Measurements from ENCODE around the gene ITGB2.

ITGB2 gene

DNA sequence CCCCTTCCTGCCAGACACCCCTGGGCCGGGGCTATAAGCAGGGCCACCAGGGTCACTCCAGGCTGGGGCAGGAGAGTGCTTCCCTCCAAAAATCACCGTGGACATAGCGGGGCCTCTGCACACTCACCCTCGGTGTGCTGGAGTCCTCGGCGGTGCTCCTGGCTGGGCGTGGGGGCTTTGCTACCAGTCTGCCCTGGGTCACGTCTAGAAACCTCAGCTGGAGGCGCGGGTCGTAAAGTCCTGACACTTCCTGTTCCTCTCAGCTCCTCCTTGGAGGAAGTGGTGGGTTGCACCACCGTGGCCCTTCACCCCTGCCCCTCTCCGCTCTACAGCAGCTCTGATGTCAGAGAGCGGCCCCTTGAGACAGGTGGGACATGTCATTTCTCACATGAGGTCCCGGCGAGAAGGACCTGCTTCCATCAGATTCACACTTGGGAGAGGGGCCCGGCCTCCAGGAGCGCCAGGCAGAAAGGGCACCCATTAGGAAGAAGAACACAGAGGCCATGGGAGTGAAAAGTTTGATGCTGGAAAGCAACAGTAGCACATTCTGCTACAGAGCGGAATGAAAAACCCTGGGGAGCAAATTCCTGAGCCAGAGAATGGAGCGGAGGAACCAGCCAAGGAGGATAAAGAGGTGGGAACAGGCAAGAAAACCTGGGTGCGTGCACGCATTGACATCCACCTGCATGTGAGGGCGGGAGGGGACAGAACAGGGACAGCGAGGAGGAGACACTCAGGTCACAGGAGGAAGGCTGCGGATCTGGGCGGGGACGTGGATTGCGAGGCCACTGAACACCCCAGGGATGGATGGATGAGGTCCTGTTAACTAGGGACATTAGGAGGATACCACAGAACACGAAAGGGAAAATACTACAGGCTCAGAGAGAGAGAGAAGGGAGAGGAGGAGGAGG is at the start of gene ITGB2:
Gene ITGB2, minus strand, starts transcription at position 206 of the 911 bp plus-strand sequence. CDS start 10,117 bp downstream, outside the sequence.
- in situ Hi-C loops (cut with HindIII; ENCODE audit: low sequenced_read_pairs), result no loop called here
- no peak for DNase-seq (ENCODE audit: low read depth, low spot score)
- H3K4me3 ChIP-seq (ENCODE audit: low read depth, low read length), result no peak within 1 kb of the TSS
- TF ChIP-seq, protein P1, sequence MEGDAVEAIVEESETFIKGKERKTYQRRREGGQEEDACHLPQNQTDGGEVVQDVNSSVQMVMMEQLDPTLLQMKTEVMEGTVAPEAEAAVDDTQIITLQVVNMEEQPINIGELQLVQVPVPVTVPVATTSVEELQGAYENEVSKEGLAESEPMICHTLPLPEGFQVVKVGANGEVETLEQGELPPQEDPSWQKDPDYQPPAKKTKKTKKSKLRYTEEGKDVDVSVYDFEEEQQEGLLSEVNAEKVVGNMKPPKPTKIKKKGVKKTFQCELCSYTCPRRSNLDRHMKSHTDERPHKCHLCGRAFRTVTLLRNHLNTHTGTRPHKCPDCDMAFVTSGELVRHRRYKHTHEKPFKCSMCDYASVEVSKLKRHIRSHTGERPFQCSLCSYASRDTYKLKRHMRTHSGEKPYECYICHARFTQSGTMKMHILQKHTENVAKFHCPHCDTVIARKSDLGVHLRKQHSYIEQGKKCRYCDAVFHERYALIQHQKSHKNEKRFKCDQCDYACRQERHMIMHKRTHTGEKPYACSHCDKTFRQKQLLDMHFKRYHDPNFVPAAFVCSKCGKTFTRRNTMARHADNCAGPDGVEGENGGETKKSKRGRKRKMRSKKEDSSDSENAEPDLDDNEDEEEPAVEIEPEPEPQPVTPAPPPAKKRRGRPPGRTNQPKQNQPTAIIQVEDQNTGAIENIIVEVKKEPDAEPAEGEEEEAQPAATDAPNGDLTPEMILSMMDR (IDR thresholded peaks at IDR 0.05; ENCODE audit: low read depth, low read length), result no peak

DNA sequence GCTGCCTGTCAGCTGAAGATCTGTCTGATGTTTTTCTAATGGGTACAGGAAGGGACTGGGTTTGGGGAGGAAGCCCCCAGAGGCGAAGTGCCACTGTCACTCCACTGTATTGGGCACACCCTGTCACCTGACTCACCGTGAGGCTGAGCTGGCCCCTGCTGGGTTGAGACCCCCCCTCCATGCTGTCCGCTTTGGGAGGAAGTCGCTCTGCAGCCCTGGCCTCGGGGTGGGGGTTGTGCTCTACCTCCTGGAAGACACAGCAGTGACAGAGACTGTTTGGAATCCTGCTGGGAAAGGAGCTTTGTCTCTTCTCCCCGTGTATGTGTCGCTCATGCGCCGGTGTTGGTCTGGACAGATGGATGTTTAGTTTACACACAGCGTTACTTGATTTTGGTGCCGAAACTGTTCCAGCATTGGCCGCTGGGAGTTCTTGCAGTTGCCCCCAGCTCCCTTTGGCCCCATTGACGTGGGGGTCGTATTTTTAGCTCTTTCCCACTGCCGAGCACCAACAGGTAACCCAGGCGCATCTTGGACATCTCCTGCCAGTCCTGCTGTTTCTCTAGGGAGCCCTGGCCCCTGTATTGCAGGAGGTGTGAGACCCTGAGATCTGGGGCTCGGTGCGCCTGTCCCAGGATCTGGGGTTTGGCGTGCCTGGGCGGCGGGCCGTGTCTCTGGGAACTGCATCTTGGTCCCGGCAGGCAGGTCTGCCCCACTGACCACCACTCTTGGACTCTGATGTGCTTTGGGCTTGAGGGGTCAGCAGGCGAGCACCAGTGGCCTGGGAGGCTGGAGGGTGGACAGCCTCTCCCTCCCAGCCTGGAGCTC is 49.4 kb upstream of the ITGB2 start:
- in situ Hi-C loops (cut with HindIII; ENCODE audit: low sequenced_read_pairs), result no loop called here
- no peak overlapping the region for H3K4me3 ChIP-seq (ENCODE audit: low read depth, low read length)
- TF ChIP-seq, protein P1 (IDR thresholded peaks at IDR 0.05; ENCODE audit: low read depth, low read length), result no peak
- DNase-seq (ENCODE audit: low read depth, low spot score), result peak; percentile 27

DNA sequence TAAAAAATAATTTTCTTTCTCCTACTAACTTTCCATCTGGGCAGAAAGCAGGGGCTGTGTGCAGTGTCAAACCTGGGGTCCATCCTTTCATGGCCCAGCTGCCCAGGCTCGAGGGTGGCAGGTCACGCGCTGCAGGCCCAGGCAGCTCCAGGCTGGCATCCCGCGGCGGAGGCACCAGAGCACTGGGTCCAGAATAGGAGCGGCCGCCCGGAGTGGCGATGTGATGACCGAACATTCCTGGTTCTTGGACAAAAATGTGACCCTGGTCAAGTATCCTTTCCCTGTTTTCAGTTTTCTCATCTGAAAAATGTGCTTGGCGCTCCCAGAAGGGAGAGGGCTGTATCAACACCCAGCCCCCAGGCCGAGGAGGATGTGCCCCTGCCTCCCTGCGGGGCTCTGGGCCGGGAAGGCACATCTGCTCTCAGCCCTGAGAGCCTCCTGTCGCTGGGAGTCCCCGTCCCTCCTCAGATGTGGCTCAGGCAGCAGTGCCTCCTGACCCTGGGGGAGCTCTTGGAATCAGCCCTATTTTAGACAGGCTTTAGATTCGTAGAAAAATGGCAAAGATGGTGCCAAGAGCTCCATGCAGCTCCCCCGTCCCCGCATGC is 48.5 kb upstream of the ITGB2 start:
- TF ChIP-seq, protein P1 (IDR thresholded peaks at IDR 0.05; ENCODE audit: low read depth, low read length), result no peak
- H3K4me3 ChIP-seq (ENCODE audit: low read depth, low read length), result no peak overlapping the region
- no peak for DNase-seq (ENCODE audit: low read depth, low spot score)
- in situ Hi-C loops (cut with HindIII; ENCODE audit: low sequenced_read_pairs), result no loop called here

DNA sequence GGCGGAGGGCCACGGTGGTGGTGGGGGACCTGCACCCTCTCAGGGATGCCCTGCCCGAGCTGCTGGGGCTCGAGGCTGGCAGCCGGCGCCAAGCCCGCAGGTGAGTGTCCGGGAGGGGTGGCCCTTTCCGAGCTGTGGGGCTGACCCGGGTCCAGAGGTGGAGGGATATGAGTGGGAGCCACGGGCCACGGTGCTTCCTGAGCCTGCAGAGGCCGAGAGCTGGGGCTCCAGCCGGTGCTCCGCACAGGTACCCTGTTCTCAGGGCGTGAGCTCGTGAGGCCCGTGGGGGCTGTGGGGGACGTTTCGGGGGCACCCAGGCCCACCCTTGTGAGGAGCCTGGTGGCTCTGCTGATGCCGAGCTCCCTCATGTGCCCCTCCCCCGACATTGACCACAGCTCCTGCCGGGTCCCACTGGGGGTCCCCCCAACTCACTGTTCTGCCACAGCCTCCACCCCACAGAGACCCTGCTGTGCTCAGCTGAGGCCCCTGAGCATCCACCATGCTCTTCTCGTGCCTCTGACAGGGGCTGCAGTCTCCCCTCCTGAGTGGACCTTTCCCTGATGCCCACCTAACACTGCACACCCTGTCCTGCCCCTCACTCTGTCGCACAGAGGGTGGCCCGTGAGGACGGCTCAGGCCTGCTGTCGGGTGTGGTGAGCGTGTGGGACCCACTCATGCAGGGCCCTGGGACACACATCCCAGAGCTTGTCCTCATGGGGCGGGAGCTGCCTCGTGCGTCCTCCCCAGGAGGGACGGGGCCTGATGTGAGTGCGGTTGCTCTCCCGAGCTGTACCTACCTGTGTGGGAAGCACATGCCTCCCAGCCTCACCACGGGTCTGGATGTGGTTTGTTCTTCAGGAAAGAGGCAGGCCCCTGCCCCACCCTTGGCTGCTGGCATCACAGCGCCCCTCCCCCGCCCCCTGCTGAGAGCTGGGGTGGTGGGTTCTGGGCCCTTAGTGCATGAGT is 46.7 kb upstream of the ITGB2 start:
- no peak overlapping the region for H3K4me3 ChIP-seq (ENCODE audit: low read depth, low read length)
- TF ChIP-seq, protein P1 (IDR thresholded peaks at IDR 0.05; ENCODE audit: low read depth, low read length), result no peak
- no peak for DNase-seq (ENCODE audit: low read depth, low spot score)
- in situ Hi-C loops (cut with HindIII; ENCODE audit: low sequenced_read_pairs), result no loop called here

DNA sequence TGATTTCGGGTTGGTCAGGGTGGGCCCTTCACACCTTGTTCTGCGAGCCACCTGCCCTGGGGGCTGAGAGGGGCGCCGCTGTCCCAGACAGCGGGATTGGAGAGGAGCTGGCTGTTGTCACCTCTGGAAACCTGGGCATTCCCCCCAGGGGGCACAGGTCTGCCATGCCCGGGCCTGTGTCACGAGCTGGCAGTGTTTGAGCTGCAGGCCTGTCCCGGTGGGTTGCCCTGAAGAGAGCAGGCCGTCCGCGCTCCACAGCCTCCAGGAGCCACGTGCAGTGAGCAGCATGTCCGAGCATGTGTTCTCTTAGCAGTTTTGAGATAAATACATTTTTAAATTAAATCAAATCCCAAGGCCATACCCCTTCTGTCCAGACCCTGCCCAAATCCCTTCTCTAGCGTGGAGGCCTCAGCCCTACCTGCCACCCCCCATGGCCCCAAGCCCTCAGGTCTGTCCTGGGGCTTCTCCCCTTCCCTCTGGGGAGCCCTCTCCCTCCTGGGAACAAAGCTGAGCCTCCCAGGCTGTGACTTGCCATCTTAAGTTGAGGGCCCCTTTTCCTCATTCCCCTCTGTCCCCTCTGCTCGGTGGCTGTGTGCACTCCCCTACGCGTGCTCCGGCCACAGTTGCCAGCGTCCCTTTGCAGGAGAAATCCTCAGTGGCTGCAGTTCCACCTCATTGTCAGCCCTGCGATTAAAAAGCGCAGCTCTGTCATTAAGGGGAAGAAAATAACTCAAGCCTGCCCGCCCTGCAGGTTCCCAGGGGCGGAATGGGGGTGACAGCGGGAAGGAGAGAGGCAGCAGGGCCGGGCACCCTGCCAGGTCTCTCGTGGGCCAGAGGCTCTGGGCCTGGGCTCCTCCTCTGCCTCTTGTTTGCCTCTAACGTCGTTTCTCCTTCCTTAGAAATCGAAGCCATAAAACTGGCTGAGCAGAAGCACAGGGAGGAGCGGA is 45.7 kb upstream of the ITGB2 start:
- in situ Hi-C loops (cut with HindIII; ENCODE audit: low sequenced_read_pairs), result no loop called here
- no peak overlapping the region for H3K4me3 ChIP-seq (ENCODE audit: low read depth, low read length)
- DNase-seq (ENCODE audit: low read depth, low spot score), result no peak
- TF ChIP-seq, protein P1 (IDR thresholded peaks at IDR 0.05; ENCODE audit: low read depth, low read length), result no peak
